HUES64 (cell line): Measurements from ENCODE around the gene SYTL2.
"Not testable (repeated sequence)": the region's sequence is repeated elsewhere in the genome, so short reads cannot be mapped to it uniquely, and the experiment has no call there.

ENCODE experiments used
- H3K27ac ChIP-seq: 2 replicates; pipeline ENCODE4 v1.7.0; 2013; ENCODE audit warnings: low read depth, low read length, inconsistent platforms
- H3K27me3 ChIP-seq: 2 replicates; pipeline ENCODE4 v1.6.1; 2013; ENCODE audit warnings: mild to moderate bottlenecking, low read length; ENCODE audit not compliant: insufficient read depth
- H3K36me3 ChIP-seq: 2 replicates; pipeline ENCODE4 v1.6.1; 2013; ENCODE audit warnings: mild to moderate bottlenecking, low read length; ENCODE audit not compliant: insufficient read depth
- H3K4me1 ChIP-seq: 2 replicates; pipeline ENCODE4 v1.6.1; 2013; ENCODE audit warnings: mild to moderate bottlenecking, low read length, moderate library complexity; ENCODE audit not compliant: insufficient read depth
- H3K4me3 ChIP-seq: 2 replicates; pipeline ENCODE4 v1.5.1; 2013; ENCODE audit warnings: mild to moderate bottlenecking, low read length, moderate library complexity
- H3K9ac ChIP-seq: 2 replicates; pipeline ENCODE4 v1.6.1; 2013; ENCODE audit warnings: mild to moderate bottlenecking, low read depth, low read length
- H3K9me3 ChIP-seq: 2 replicates; pipeline ENCODE4 v1.6.1; 2013; ENCODE audit warnings: low read depth, low read length; ENCODE audit not compliant: insufficient read depth
- WGBS: fragments of 150-250, 120-280 bp; methylation state at CpG from one replicate; pipeline ENCODE4 v1.1.7; 2013; ENCODE audit warnings: missing lambda C conversion rate; 5-methylcytosine and 5-hydroxymethylcytosine counted together

SYTL2 gene

GRCh38 chr11:85847436-85847835 is 36.5 kb upstream of the SYTL2 start:
- Histone ChIP-seq H3K36me3 (no peaks in the 10 kb centered on the region), H3K27ac (no peak overlapping the region), H3K9ac (no peak overlapping the region), H3K27me3 (no peaks in the 10 kb centered on the region), H3K4me3 (no peak overlapping the region), H3K4me1 (no peaks in the 10 kb centered on the region), H3K9me3 (peaks cover 18% of the 10 kb centered on the region)

DNA sequence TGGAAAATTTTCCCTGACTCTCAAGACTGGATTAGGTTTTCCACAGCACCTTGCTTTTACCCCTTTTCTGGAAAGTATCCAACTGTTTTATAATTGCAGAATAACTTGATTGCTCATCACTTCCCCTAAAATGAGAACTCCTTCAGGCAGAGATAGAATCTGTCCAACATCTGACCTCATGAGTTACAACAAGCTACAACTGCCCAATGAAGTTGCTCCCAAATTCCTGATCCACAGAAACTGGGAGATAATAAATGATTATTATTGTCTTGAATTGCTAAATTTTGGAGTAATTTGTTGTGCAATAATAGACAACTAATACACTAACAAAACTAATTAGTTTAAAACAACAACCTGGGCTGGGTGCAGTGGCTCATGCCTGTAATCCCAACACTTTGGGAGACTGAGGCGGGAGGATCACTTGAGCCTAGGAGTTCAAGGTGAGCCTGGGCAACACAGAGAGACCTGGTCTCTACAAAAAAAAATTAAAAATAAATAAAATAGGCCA is 34.2 kb upstream of the SYTL2 start:
- H3K27me3 ChIP-seq: no peaks in the 10 kb centered on the region
- no peak overlapping the region for H3K9ac ChIP-seq
- no peak overlapping the region for H3K27ac ChIP-seq
- no peaks in the 10 kb centered on the region for H3K4me1 ChIP-seq
- 100% methylated on average over 1 of the region's 1 CpG for WGBS
- 0 out of 2 replicates have a peak, but pooled peaks cover 4% of the 10 kb centered on the region for H3K9me3 ChIP-seq
- no peak overlapping the region for H3K4me3 ChIP-seq
- no peaks in the 10 kb centered on the region for H3K36me3 ChIP-seq

DNA sequence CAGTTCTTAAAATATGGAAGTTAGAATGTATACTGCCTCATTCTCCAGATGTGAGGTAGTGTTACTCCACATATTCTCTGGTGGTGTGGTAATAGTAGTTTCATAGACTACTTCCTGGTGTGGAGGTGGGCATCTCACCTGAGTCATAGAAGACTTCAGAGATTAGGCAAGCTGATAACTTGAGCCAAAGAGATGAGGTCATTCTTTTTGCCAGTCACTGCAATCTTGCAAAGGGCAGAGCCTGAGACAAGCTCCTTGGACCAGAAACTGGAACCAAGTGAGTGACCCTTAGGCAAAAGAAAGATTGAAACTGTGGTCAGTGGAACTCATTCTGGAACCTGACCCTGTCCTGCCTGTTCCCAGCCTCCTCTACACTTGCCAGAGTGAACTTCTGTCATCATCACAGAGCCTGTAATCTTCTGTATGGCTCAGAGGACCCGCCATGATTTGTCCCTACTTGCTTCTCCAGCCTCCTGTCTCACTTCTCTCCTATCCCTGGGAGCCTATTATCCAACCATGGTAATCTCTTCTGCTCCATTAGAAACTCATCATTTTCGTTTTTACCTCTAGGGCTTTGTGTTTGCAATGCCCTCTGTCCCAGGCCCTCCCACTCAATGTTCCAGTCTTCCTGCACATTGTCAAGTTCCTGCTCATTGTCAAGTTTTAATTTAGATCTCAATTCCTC is 33.6 kb upstream of the SYTL2 start:
- no peak overlapping the region for H3K9ac ChIP-seq
- H3K27ac ChIP-seq: no peak overlapping the region
- H3K27me3 ChIP-seq: no peaks in the 10 kb centered on the region
- WGBS: 75% methylated on average over 2 of the region's 2 CpGs
- H3K36me3 ChIP-seq: no peaks in the 10 kb centered on the region
- no peaks in the 10 kb centered on the region for H3K4me1 ChIP-seq
- H3K9me3 ChIP-seq: 0 out of 2 replicates have a peak, but pooled peaks cover 4% of the 10 kb centered on the region
- no peak overlapping the region for H3K4me3 ChIP-seq

GRCh38 chr11:85843929-85844328 is 33.0 kb upstream of the SYTL2 start:
- H3K9me3 ChIP-seq: 0 out of 2 replicates have a peak, but pooled peaks cover 4% of the 10 kb centered on the region
- H3K36me3 ChIP-seq: no peaks in the 10 kb centered on the region
- 82% methylated on average over 2 of the region's 3 CpGs for WGBS
- H3K4me3 ChIP-seq: no peak overlapping the region
- H3K27me3 ChIP-seq: no peaks in the 10 kb centered on the region
- H3K9ac ChIP-seq: no peak overlapping the region
- no peaks in the 10 kb centered on the region for H3K4me1 ChIP-seq
- no peak overlapping the region for H3K27ac ChIP-seq

- H3K9me3 ChIP-seq: not testable (repeated sequence)
Observed at GRCh38 chr11:85840932-85841331, 30.0 kb upstream of the SYTL2 start.

GRCh38 chr11:85835729-85836128 is 24.8 kb upstream of the SYTL2 start:
- H3K9me3 ChIP-seq: no peaks in the 10 kb centered on the region
- no peaks in the 10 kb centered on the region for H3K36me3 ChIP-seq
- no peak overlapping the region for H3K4me3 ChIP-seq
- H3K27ac ChIP-seq: no peak overlapping the region
- H3K27me3 ChIP-seq: no peaks in the 10 kb centered on the region
- no peak overlapping the region for H3K9ac ChIP-seq
- 78% methylated on average over 3 of the region's 3 CpGs for WGBS
- H3K4me1 ChIP-seq: no peaks in the 10 kb centered on the region; the same call in 1 of the 2 replicates

More at GRCh38 chr11:85840932-85841331, 30.0 kb upstream of the SYTL2 start:
- H3K4me3 ChIP-seq, H3K27me3 ChIP-seq, H3K4me1 ChIP-seq, H3K9ac ChIP-seq, H3K27ac ChIP-seq, H3K36me3 ChIP-seq: not testable (repeated sequence)

GRCh38 chr11:85835263-85835662 is 24.3 kb upstream of the SYTL2 start:
- H3K27me3 ChIP-seq: no peaks in the 10 kb centered on the region
- no peak overlapping the region for H3K4me3 ChIP-seq
- H3K9me3 ChIP-seq: no peaks in the 10 kb centered on the region
- no peaks in the 10 kb centered on the region; the same call in 1 of the 2 replicates for H3K4me1 ChIP-seq
- no CpG with 5 or more reads among the region's 1 CpG for WGBS
- H3K36me3 ChIP-seq: no peaks in the 10 kb centered on the region
- H3K27ac ChIP-seq: no peak overlapping the region
- H3K9ac ChIP-seq: no peak overlapping the region

- Histone ChIP-seq H3K9ac (no peak overlapping the region), H3K9me3 (no peaks in the 10 kb centered on the region), H3K27me3 (no peaks in the 10 kb centered on the region), H3K4me1 (no peaks in the 10 kb centered on the region; the same call in 1 of the 2 replicates), H3K27ac (no peak overlapping the region), H3K4me3 (no peak overlapping the region), H3K36me3 (no peaks in the 10 kb centered on the region)
Observed at GRCh38 chr11:85831050-85831449, 20.1 kb upstream of the SYTL2 start.

DNA sequence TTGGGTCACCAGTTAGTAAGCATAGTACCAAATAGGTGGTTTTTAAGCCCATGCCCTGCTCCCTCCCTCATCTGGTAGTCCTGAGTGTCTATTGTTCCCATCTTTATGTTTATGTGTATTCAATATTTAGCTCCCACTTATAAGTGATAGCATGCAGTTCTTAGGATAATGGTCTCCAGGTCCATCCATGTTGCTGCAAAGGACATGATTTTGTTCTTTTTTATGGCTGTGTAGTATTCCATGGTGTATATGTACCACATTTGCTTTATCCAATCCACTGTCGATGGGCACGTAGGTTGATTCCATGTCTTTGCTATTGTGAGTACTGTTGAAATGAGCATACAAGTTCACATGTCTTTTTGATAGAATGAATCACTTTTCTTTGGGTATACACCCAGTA is 18.2 kb upstream of the SYTL2 start:
- Histone ChIP-seq H3K36me3 (no peaks in the 10 kb centered on the region), H3K27ac (no peak overlapping the region), H3K4me3 (no peak overlapping the region), H3K27me3 (no peaks in the 10 kb centered on the region), H3K9ac (no peak overlapping the region), H3K4me1 (no peaks in the 10 kb centered on the region; the same call in 1 of the 2 replicates), H3K9me3 (no peaks in the 10 kb centered on the region)
- 92% methylated on average over 2 of the region's 2 CpGs for WGBS

DNA sequence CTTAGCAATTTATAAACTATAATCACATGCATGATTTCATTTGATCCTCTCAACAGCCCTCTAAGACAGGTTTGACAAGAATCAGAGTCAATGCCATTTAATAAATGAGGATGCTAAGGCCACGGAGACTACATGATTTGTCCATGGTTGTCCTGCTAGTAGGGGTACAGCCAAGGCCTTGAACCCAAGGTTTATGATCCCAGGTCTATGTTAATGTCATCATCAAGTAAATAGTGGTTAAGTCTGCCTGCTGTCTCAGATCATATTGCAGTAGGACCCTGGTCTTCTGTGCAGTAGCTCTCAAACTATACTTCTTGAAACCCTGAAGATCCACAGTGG is 17.7 kb upstream of the SYTL2 start:
- Histone ChIP-seq H3K9ac (no peak overlapping the region), H3K4me3 (no peak overlapping the region), H3K27ac (no peak overlapping the region), H3K27me3 (no peaks in the 10 kb centered on the region), H3K9me3 (no peaks in the 10 kb centered on the region), H3K36me3 (no peaks in the 10 kb centered on the region), H3K4me1 (no peaks in the 10 kb centered on the region; the same call in 1 of the 2 replicates)
- 95% methylated on average over 1 of the region's 1 CpG for WGBS

DNA sequence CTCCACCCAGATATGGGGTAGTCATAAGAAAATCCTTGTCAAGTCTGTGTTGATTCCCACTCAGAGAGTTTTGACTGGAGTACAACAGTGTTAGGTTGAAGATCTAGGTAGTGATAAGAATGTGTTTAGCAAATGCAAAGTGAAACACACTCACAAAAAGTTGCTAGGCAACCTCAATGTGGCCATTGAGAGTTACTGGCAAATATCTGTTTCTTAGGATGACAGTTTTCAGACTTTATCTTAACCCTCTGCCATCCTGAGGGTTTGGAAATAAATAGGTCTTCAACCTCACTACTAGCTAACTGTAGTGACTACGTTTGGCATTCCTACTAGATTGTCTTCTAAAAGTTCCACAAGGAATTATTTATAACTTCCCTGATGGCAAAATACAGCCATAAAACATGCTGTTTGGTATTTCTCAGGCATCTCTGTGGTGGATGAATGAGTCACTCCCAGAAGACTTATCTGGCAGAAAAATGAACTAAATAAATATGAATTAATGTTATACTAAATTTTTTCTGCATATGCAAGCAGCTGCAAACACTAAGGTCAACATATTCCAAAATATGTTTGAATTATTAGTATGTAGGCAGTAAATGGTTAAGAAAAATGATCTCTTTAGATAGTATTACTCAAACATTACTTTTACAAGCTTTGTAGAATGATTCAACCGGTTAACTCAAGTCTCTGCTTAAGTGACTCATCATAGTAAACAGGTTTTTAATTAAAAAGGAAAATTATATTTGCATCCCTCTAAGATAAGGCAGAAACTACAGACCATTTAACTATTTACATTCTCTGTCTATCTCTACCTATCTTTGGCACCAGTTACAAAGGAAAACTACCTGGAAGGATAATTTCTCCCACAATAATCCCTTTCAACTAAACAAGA is 17.1 kb upstream of the SYTL2 start:
- Histone ChIP-seq H3K9me3 (no peaks in the 10 kb centered on the region), H3K27me3 (no peaks in the 10 kb centered on the region), H3K4me3 (no peak overlapping the region), H3K9ac (no peak overlapping the region), H3K4me1 (no peaks in the 10 kb centered on the region; the same call in 1 of the 2 replicates), H3K27ac (no peak overlapping the region), H3K36me3 (no peaks in the 10 kb centered on the region)
- 92% methylated on average over 1 of the region's 2 CpGs for WGBS
